SK-N-SH (cell line): Measurements from ENCODE around the gene DCP1B.

ENCODE experiments used
- CTCF ChIP-seq: fragments of 200-600 bp; sonication (generic); IDR thresholded peaks from 2 replicates; pipeline ENCODE4 v1.6.1; 2017; ENCODE audit warnings: antibody characterized with exemption, mild to moderate bottlenecking, moderate library complexity
- EP300 ChIP-seq, 2 experiments: IDR thresholded peaks; 2 replicates each; pipeline versions ENCODE4 v1.4.0 to v1.6.1; 2012; ENCODE audit warnings: borderline replicate concordance in 1 of 2, low read depth in 1 of 2, low read length in 1 of 2
- FOSL2 ChIP-seq: IDR thresholded peaks from 2 replicates; pipeline ENCODE4 v1.4.0; 2012; ENCODE audit warnings: low read depth, mild to moderate bottlenecking, moderate library complexity, borderline replicate concordance
- GABPA ChIP-seq: IDR thresholded peaks from 2 replicates; pipeline ENCODE4 v1.4.0; 2012; ENCODE audit warnings: low read depth, mild to moderate bottlenecking
- MXI1 ChIP-seq: IDR thresholded peaks from 2 replicates; pipeline ENCODE4 v1.6.1; 2012; ENCODE audit warnings: mild to moderate bottlenecking, low read depth, low read length, improper control_type of control experiment
- NRF1 ChIP-seq: IDR thresholded peaks from 2 replicates; pipeline ENCODE4 v1.6.1; 2012; ENCODE audit warnings: low read depth, mild to moderate bottlenecking, low read length
- POLR2AphosphoS5 ChIP-seq: IDR thresholded peaks from 2 replicates; pipeline ENCODE4 v1.6.1; 2012; ENCODE audit warnings: low read depth, low read length
- RCOR1 ChIP-seq: fragments of 150-350 bp; IDR thresholded peaks from 2 replicates; pipeline ENCODE4 v1.6.1; 2017; ENCODE audit warnings: antibody characterized with exemption, low read length
- REST ChIP-seq: IDR thresholded peaks from 2 replicates; pipeline ENCODE4 v1.6.1; 2012; ENCODE audit warnings: mild to moderate bottlenecking, low read depth, low read length, moderate library complexity
- RFX5 ChIP-seq: IDR thresholded peaks from 2 replicates; pipeline ENCODE4 v1.6.1; 2012; ENCODE audit warnings: mild to moderate bottlenecking, improper control_type of control experiment, low read length
- RXRA ChIP-seq: IDR thresholded peaks from 2 replicates; pipeline ENCODE4 v1.4.0; 2012; ENCODE audit warnings: low read depth, mild to moderate bottlenecking, borderline replicate concordance
- TAF1 ChIP-seq: IDR thresholded peaks from 2 replicates; pipeline ENCODE4 v1.6.1; 2012; ENCODE audit warnings: low read depth, mild to moderate bottlenecking, low read length, moderate library complexity, borderline replicate concordance
- YY1 ChIP-seq: IDR thresholded peaks from 2 replicates; pipeline ENCODE4 v1.4.0; 2012; ENCODE audit warnings: low read depth, mild to moderate bottlenecking
- TF ChIP-seq, protein P1 (sequence below): fragments of 150-350 bp; IDR thresholded peaks from 2 replicates; pipeline ENCODE4 v1.6.1; 2017; ENCODE audit warnings: antibody characterized with exemption, low read length, low read depth, borderline replicate concordance

- no peak for TF ChIP-seq TAF1
- no peak for TF ChIP-seq CTCF
- no peak for TF ChIP-seq POLR2AphosphoS5
- TF ChIP-seq RXRA = no peak
- TF ChIP-seq, protein P1, sequence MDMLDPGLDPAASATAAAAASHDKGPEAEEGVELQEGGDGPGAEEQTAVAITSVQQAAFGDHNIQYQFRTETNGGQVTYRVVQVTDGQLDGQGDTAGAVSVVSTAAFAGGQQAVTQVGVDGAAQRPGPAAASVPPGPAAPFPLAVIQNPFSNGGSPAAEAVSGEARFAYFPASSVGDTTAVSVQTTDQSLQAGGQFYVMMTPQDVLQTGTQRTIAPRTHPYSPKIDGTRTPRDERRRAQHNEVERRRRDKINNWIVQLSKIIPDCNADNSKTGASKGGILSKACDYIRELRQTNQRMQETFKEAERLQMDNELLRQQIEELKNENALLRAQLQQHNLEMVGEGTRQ = no peak
- peak; percentile 98 for TF ChIP-seq FOSL2
- TF ChIP-seq RCOR1 = no peak
- no peak for TF ChIP-seq RFX5
- TF ChIP-seq GABPA = no peak
- no peak; a peak in 1 of 4 replicates for TF ChIP-seq EP300 (IDR thresholded peaks at IDR 0.05; ENCODE audit: borderline replicate concordance in 1 of 2, low read depth in 1 of 2, low read length in 1 of 2)
- TF ChIP-seq NRF1 = no peak
- TF ChIP-seq MXI1 = no peak
- TF ChIP-seq YY1 = no peak
- no peak for TF ChIP-seq REST
These were observed 10.9 kb downstream of the DCP1B start for GRCh38 chr12:1993341-1993740.
